ENCODE measurements around the gene SLC9A9.

Gene SLC9A9

GRCh38 chr3:143269741-143270140 is 578.5 kb downstream of the SLC9A9 start:
- in situ Hi-C loops (cut with HindIII; ENCODE audit: low sequenced_read_pairs): no loop called here

GRCh38 chr3:143267989-143268388 is 580.3 kb downstream of the SLC9A9 start:
- in situ Hi-C loops (cut with HindIII; ENCODE audit: low sequenced_read_pairs): no loop called here

- in situ Hi-C loops (cut with HindIII; ENCODE audit: low sequenced_read_pairs): no loop called here
Observed at GRCh38 chr3:143266927-143267326, 581.3 kb downstream of the SLC9A9 start.

- in situ Hi-C loops (cut with HindIII; ENCODE audit: low sequenced_read_pairs): no loop called here
Observed at GRCh38 chr3:143266511-143266910, 581.8 kb downstream of the SLC9A9 start.

GRCh38 chr3:143265501-143266070 is 582.7 kb downstream of the SLC9A9 start:
- in situ Hi-C loops (cut with HindIII; ENCODE audit: low sequenced_read_pairs): no loop called here

GRCh38 chr3:143263852-143264513 is 584.3 kb downstream of the SLC9A9 start:
- in situ Hi-C loops (cut with HindIII; ENCODE audit: low sequenced_read_pairs): no loop called here

- in situ Hi-C loops (cut with HindIII; ENCODE audit: low sequenced_read_pairs): no loop called here
Observed at GRCh38 chr3:143261848-143262247, 586.4 kb downstream of the SLC9A9 start.

- in situ Hi-C loops (cut with HindIII; ENCODE audit: low sequenced_read_pairs): no loop called here
Observed at GRCh38 chr3:143258692-143259091, 589.6 kb downstream of the SLC9A9 start.

- in situ Hi-C loops (cut with HindIII; ENCODE audit: low sequenced_read_pairs): no loop called here
Observed at GRCh38 chr3:143256416-143256815, 591.9 kb downstream of the SLC9A9 start.

- in situ Hi-C loops (cut with HindIII; ENCODE audit: low sequenced_read_pairs): no loop called here
Observed at GRCh38 chr3:143255739-143256138, 592.5 kb downstream of the SLC9A9 start.

GRCh38 chr3:143252931-143253330 is 595.3 kb downstream of the SLC9A9 start:
- in situ Hi-C loops (cut with HindIII; ENCODE audit: low sequenced_read_pairs): no loop called here

GRCh38 chr3:143249014-143249413 is 599.3 kb downstream of the SLC9A9 start:
- in situ Hi-C loops (cut with HindIII; ENCODE audit: low sequenced_read_pairs): no loop called here

GRCh38 chr3:143247073-143247472 is 601.2 kb downstream of the SLC9A9 start:
- in situ Hi-C loops (cut with HindIII; ENCODE audit: low sequenced_read_pairs): no loop called here

GRCh38 chr3:143245692-143246091 is 602.6 kb downstream of the SLC9A9 start:
- in situ Hi-C loops (cut with HindIII; ENCODE audit: low sequenced_read_pairs): no loop called here

- in situ Hi-C loops (cut with HindIII; ENCODE audit: low sequenced_read_pairs): no loop called here
Observed at GRCh38 chr3:143244516-143245063, 603.7 kb downstream of the SLC9A9 start.

- in situ Hi-C loops (cut with HindIII; ENCODE audit: low sequenced_read_pairs): no loop called here
Observed at GRCh38 chr3:143243686-143244085, 604.6 kb downstream of the SLC9A9 start.

GRCh38 chr3:143242691-143243090 is 605.6 kb downstream of the SLC9A9 start:
- in situ Hi-C loops (cut with HindIII; ENCODE audit: low sequenced_read_pairs): no loop called here

GRCh38 chr3:143242101-143242500 is 606.2 kb downstream of the SLC9A9 start:
- in situ Hi-C loops (cut with HindIII; ENCODE audit: low sequenced_read_pairs): no loop called here

- in situ Hi-C loops (cut with HindIII; ENCODE audit: low sequenced_read_pairs): no loop called here
Observed at GRCh38 chr3:143241481-143241951, 606.8 kb downstream of the SLC9A9 start.

GRCh38 chr3:143240886-143241285 is 607.4 kb downstream of the SLC9A9 start:
- in situ Hi-C loops (cut with HindIII; ENCODE audit: low sequenced_read_pairs): no loop called here

GRCh38 chr3:143239031-143239430 is 609.2 kb downstream of the SLC9A9 start:
- in situ Hi-C loops (cut with HindIII; ENCODE audit: low sequenced_read_pairs): no loop called here

GRCh38 chr3:143237077-143237627 is 611.1 kb downstream of the SLC9A9 start:
- in situ Hi-C loops (cut with HindIII; ENCODE audit: low sequenced_read_pairs): no loop called here
